SK-N-MC (cell line): ENCODE data around the gene CALN1.

Experiments
- EZH2 ChIP-seq: fragments of 200-600 bp; sonication (generic); IDR thresholded peaks from one replicate; pipeline ENCODE4 v1.6.1; 2017; ENCODE audit warnings: antibody characterized with exemption
- POLR2AphosphoS5 ChIP-seq: IDR thresholded peaks from 2 replicates; pipeline ENCODE4 v1.6.1; 2012; ENCODE audit warnings: mild to moderate bottlenecking, low read depth, low read length, borderline replicate concordance

DNA sequence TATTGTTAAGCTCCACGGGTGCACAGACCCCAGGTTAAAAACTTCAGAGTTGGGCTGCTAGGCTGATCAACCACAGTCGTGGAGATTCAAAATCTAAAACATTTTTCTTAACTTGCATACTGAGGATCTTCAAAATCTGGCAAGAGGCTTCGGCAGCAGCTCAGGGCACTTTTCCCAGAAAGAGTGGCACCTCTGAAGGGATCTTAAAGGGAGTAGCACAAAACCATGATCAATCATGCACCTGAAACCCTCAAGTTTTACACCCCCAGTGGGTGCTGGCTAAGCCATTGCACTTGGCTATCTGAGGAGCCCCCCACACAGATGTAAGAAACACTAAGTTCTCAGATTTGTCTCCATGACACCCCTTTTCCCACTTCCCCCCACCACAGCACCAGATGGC, 151.7 kb downstream of the CALN1 start:
- TF ChIP-seq EZH2 (no peak), POLR2AphosphoS5 (no peak)
